ENCODE data around the gene CASP3.
A peak's percentile ranks its signal among the peaks of the same experiment; 100 is the strongest.

DNA sequence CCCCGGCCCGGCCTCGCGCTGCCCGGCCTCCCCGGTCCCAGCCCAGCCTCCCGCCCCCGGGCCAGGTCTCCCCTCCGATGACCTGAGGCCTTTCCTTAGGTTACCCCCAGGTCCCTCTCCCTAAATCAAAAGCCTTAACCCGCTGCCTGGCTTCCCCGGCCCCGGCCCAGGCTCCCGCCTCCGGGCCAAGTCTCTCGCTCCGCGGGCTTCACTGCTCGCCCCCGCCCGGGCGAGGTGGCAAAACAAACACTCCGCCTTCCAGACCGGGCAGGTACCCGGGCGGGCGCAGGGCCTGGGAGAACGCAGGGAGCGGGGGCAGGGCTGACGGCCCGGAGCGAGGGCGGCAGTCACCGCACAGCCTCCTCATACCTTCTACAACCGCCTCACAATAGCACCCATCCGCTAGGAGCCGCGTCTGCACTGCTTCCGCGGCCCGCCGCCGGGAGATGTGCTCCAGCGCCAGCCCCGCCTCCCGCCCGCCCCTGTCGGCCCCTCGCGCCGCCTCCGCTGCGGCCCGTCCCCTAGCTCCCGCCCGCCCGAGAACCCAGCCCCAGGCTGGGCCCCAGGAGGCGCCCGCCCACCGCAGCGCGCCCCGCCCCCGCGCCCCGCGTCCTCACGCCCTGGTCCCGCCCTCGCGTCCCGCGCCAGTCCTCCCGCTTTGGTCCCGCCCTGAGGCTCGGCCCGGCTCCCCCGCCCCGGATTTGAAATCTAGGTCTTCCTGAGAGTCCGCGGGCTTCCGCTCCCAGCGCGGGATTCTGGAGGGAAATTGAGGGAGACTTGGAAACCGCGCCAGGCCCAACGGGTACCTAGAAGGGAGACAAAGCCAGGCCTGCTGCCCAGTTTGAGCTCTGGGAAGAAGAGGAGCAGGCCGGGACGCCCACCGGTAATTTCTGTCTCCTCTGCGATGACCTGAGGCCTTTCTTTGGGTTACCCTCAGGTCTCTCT lies at the start of gene CASP3, which contains the start of gene PRIMPOL:
- TF ChIP-seq MAFK (IDR thresholded peaks at IDR 0.05; ENCODE audit: low read length) (no peak), MEIS2 (IDR thresholded peaks at IDR 0.05; ENCODE audit: partially characterized antibody) (no peak), E2F6 (IDR thresholded peaks at IDR 0.05; ENCODE audit: borderline replicate concordance in 1 of 2, extremely low read depth in 1 of 2, insufficient read depth in 1 of 2, insufficient read length in 1 of 2, low read depth in 1 of 2, low read length in 1 of 2, poor library complexity in 1 of 2, severe bottlenecking in 1 of 2) (peak in 1 of 2 experiments; percentile 57), RBBP5 (IDR thresholded peaks at IDR 0.05; ENCODE audit: borderline replicate concordance, insufficient read depth, low read length, poor library complexity, severe bottlenecking) (peak; percentile 41), MEF2A (IDR thresholded peaks at IDR 0.05; ENCODE audit: control insufficient read depth, low read depth, low read length) (no peak), SP1 (CRISPR knock-in tag; IDR thresholded peaks at IDR 0.05) (no peak)
- TF ChIP-seq, protein P1, sequence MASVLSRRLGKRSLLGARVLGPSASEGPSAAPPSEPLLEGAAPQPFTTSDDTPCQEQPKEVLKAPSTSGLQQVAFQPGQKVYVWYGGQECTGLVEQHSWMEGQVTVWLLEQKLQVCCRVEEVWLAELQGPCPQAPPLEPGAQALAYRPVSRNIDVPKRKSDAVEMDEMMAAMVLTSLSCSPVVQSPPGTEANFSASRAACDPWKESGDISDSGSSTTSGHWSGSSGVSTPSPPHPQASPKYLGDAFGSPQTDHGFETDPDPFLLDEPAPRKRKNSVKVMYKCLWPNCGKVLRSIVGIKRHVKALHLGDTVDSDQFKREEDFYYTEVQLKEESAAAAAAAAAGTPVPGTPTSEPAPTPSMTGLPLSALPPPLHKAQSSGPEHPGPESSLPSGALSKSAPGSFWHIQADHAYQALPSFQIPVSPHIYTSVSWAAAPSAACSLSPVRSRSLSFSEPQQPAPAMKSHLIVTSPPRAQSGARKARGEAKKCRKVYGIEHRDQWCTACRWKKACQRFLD (CRISPR knock-in tag; IDR thresholded peaks at IDR 0.05), result no peak; the same call in 1 of the 2 replicates
- TF ChIP-seq, protein P2, sequence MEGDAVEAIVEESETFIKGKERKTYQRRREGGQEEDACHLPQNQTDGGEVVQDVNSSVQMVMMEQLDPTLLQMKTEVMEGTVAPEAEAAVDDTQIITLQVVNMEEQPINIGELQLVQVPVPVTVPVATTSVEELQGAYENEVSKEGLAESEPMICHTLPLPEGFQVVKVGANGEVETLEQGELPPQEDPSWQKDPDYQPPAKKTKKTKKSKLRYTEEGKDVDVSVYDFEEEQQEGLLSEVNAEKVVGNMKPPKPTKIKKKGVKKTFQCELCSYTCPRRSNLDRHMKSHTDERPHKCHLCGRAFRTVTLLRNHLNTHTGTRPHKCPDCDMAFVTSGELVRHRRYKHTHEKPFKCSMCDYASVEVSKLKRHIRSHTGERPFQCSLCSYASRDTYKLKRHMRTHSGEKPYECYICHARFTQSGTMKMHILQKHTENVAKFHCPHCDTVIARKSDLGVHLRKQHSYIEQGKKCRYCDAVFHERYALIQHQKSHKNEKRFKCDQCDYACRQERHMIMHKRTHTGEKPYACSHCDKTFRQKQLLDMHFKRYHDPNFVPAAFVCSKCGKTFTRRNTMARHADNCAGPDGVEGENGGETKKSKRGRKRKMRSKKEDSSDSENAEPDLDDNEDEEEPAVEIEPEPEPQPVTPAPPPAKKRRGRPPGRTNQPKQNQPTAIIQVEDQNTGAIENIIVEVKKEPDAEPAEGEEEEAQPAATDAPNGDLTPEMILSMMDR (IDR thresholded peaks at IDR 0.05 in 2 of 3, conservative IDR thresholded peaks at IDR 0.05 in 1 of 3; ENCODE audit: insufficient read depth in 2 of 3, low read depth in 1 of 3, low read length in 3 of 3), result peak in 2 of 3 experiments; percentile 59 to 64; a peak in 4 of 6 replicates
